A204.1 (cell line): ENCODE data around the gene SPATA46.

Source experiments
- FAIRE-seq: peaks from 2 replicates; lab custom pipeline; 2012; peaks lifted over from hg19 to GRCh38; lab: Jason Lieb, UNC

The SPATA46 gene

DNA sequence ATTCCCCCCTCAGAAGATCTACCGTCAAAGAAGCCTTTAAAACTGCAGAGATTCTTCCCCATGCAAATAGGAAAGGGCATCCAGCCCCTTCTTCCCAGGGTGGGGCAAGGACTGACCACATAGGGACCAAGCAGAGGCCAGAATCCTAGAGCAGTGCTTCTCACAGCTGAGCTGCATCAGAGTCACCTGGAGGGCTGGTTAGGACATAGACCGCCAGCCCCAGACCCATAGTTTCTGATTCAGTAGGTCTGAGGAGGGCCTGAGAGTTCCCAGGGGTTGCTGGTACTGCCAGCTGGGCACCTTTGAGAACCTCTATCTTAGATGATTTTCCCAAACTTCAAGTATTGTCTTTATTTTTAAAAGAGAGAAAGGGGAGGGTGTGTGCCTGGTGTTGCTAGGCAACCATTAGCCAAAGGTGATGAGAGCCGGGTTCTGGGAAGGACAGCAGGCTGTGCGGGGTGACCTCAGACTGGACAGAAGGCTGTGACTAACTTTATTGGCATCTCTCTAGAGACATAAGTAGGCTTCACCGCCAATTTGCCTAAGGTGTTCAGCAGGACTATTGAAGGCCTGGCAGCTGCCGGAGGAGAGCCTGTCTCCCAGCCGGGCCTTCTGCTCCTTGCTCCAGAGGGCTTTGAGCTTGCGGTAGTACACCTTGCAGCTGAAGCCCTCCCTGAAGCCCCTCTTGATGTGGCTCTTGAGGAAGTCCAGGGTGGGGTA lies 3.0 kb downstream of the SPATA46 start:
- no peak for FAIRE-seq

DNA sequence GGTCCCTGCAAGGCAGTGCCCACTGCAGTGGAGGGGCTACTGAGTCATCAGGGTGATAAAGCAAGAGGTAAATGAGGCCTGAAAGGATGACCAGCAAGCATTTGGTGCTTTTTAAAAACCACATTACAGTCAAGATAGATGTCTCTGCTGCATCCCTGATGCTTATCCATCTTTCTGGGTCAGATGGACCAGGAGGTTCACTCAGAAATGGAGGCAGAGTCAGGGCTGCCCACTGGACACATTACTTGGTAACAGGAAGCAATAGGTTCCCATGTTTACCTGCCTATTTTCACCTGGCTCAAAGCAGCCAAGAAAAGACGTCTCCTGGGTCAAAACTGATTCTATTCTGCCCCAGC lies 3.6 kb downstream of the SPATA46 start:
- FAIRE-seq = no peak

DNA sequence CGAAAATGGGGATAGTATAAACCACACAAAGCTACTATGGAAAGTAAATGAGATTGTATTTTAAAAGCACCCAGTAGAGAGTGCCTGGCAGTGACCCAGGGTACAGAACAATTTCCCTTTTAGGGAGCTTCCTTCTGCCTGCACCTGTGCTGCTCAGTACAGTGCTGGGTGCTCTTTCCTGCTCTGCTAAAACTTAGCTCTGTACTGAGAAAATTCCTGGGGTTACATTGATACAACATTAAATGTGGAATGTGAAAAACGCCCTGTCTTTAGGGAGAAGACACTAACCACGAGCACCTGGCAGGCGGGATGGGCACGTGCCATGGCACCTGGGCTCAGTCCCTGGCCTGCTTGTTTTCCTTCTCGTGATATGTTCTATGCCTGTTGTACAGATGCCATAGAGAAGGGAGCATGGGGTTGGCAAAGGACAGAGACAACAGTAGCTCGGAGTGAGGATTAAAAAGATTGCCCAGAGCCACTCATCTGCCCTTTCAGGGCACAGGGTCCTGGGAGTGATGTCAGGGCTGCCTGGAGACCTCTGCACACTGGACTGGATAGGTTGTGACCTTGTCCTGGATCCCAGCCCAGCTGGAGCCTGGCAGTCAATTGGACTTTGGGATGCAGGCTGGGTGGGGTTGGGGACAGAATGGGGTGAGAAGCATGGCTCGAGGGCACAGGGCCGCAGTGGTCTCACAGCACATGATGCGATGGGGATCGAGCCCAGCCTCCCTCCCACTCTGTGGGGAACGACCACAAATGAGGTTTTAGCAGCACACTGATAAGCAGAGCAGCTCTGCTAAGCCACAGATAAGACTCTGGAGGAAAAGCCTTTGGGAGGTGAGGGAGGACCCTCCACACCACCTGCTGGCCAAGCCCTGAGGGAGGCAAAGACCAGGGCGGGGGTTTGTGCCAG lies 4.2 kb downstream of the SPATA46 start:
- no peak for FAIRE-seq

DNA sequence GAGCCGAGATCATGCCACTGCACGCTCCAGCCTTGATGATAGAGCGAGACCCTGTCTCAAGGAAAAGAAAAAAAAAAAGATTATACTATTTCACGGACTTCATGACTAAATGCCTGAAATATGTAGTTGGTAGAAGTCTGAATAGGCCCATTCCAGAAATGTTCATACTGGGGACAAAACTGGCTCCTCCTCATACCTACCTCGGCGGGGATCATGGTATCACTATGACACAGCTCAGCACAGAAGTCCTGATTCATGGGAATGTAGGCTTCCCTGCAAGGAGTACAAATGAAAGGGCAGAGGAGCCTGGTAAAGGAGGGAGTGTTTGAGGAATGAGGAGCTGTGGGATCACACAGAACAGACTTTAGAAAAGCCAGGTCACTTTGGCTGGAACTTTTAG lies 5.0 kb downstream of the SPATA46 start:
- no peak for FAIRE-seq

DNA sequence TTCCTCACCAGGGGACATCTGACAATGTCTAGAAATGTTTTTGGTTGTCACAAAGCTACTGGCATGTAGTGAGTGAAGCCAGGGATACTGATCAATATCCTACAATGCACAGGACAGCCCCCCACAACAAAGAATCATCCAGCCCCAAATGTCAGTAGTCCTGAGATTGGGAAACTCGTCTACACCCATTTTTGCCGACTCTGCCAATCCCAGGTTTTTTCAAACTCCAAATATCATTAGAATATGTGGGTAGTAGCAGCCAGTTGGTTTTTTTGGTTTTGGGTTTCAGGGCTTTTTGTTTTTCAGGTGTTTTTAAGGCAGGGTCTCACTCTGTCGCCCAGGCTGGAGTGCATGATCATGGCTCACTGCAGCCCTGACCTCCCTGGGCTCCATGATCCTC lies 5.9 kb downstream of the SPATA46 start:
- no peak for FAIRE-seq

DNA sequence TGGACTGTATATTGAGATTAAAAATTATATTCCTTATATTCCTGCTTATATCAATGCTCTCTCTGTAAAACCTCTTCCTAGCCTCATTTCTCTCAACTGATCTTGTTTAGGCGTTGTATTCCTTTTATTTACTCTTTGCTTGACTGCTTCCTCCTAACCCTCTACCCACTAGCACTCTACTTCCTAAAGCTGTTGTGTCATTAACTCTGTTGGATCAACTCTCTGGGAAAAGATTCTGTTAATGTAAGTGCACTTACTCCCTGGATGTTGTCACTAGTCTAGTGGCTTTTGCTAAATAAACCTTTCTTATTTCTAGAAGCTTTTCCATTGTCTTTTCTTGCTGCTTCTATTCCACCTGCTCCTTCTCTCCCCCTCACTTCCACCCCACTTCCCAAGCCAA lies 6.5 kb downstream of the SPATA46 start:
- no peak for FAIRE-seq

DNA sequence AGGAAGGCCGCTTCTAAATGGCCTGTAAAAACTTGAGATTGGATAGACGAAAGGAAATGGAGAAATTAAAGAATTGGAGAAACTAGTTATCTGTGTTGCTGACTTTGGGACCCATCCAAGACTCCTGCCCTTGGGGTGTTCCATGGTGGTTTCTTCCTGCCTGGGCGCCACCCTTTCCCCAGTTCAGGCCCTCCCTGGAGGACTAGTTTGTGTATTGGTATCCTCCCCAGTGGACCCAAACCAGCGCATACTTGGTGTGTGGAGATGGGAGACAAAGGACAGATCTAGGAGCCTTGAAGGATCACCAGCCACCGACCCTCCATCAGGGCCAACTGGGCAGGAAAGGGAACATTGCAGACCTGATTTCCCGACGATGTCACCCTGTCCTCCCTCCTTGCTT lies 7.1 kb downstream of the SPATA46 start:
- FAIRE-seq = no peak

DNA sequence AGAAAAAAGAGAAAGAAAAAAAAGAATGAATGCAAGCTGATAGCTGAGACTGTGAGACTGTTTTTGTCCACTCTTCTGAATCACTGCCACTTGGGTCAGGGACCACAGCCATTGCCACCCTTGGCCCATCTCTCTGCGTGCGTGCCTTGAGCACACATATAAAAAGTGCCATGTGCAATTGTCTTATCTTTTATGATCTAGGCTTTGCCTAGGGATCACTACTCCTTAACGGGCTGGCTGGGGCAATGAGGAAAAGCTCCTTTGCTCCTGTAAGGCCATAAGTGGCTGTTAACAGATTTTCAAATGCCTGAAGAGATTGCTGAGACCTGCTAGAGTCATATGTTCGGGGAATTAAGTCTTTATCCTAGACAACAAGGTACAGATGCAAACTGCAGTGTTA lies 8.2 kb downstream of the SPATA46 start:
- FAIRE-seq = no peak

DNA sequence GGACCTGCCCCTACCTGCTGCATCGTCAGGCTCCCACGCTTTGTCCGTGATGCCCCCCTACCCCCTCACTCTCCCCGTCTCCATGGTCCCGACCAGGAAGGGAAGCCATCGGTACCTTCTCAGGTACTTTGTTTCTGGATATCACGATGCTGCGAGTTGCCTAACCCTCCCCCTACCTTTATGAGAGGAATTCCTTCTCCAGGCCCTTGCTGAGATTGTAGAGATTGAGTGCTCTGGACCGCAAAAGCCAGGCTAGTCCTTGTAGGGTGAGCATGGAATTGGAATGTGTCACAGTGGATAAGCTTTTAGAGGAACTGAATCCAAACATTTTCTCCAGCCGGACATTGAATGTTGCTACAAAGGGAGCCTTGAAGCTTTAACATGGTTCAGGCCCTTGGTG lies 8.9 kb downstream of the SPATA46 start:
- no peak for FAIRE-seq

DNA sequence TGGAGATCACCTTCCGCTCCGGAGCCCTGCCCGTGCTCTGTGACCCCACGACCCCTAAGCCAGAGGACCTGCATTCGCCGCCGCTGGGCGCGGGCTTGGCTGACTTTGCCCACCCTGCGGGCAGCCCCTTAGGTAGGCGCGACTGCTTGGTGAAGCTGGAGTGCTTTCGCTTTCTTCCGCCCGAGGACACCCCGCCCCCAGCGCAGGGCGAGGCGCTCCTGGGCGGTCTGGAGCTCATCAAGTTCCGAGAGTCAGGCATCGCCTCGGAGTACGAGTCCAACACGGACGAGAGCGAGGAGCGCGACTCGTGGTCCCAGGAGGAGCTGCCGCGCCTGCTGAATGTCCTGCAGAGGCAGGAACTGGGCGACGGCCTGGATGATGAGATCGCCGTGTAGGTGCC lies 9.6 kb downstream of the SPATA46 start:
- FAIRE-seq = no peak

DNA sequence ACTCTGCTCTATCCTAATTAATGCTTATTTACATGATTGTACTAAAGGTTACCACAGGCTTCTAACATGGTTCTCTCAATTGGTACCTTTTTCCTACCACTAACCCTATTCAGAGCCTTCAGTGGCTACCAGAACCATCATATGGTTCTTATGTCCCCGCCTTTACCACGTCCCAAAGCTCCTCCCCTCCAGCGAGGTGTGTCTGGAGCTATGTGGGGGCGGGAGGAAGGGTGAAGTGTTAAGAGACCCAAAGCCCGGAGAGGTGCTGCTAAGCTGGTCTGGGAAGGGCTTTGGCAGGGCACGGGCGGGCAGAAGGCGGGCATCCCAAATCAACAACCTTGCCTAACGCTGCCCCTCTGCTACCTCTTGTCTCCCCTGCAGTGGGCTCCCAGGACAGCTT lies 10.0 kb downstream of the SPATA46 start:
- no peak for FAIRE-seq

DNA sequence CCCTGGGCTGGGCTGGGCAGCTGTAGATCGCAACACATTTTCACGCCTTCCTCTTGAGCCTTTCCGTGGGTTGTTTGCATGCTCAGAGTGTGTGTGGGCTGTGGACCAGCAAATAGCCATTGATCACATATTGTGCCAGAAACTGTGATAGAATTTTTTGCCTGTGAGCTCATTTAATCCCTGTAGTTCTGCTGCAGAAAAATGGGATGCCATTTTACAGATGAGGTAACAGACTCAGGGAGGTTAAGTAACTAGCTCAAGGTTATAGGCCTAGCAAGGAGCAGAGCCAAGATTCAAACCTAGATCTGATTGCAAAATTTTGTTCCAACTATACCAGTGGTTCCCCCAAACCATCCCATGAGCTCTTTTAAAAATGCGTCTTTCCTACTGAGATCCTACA lies 10.5 kb downstream of the SPATA46 start:
- no peak for FAIRE-seq

DNA sequence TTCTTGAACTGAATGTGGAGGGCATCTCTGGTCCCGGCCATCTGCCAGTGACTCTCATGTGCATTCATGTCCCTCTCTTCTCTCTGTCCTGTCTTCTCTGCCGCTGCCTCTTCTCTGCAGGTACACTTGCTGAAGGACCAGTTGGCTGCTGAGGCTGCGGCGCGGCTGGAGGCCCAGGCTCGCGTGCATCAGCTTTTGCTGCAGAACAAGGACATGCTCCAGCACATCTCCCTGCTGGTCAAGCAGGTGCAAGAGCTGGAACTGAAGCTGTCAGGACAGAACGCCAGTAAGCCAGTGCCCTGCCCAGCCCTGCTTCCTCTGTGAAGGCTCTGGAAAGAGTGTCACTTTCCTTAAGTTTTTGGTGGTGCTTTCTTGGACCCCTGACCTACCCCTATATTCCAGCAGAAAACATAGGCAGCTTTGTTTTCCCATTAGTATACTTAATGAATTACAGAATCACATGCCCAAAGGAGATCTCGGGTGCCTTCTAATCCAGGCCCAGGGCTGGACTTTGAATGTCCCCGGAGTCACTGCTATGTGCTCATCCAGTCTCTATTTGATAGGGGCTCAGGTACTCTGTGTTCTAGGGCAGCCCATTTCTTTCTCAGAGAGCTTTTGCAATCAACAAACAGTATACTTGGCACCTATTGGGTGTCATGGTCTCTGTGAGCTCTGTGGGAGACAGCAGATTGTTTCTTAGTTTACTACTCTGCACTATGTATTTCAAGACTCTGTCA lies 11.2 kb downstream of the SPATA46 start:
- no peak for FAIRE-seq

DNA sequence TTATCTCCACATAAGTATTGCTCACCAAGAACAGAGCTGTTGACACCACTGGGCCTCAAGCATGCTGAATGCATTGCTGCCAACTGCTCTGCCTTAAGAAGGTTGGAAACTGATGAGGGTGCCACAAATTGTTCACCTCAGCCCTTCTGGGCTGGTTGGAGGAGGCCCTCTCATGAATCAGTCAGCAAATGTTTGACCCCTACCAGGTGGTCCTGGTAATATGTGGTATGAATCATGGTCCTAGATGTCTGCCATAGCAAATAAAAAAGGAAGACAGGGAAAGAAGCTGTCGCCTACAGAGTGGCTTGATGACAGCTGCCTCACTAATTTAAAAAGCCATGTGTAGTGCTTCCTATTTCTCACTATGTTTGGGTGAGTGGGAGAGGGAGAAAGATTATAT lies 12.2 kb downstream of the SPATA46 start:
- FAIRE-seq = no peak

DNA sequence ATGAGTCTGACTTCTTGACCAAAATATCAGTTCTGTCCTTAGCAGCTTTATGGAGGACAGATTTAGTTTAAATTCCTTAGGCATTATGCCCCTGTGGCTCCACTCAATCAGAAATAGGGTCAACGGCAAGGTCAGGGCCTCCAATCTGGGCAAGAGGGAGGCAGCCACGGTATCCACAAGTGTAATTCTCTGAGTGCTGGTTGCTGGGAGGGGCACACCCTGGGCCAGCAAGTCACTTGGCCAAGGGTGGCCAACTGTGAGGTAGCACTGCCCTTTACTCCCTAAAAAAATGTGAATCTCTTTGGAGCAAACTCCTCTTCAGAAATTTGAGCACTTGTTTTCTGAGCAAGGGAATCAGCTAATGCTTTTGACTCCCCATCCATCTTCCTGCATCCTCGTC lies 12.8 kb downstream of the SPATA46 start:
- no peak for FAIRE-seq

DNA sequence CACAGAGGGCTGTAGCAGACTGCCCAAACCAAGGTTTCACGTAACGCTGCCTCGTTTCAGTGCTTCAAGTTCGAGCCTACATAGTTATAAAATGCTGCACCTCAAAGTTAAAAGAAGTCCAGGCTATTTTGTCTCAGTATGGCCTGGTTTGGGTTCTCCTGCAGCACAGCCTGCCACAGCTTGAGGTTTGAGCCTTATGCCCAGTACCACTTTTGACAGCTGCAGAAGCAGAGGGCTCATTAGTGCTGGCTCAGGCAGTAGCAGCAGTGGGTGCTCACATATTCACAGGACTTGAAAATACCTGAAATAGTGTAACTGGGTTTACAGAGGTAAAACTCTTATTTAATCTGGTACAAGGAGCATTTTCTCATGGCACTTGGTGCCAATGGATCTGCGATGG lies 15.3 kb downstream of the SPATA46 start:
- FAIRE-seq = no peak

DNA sequence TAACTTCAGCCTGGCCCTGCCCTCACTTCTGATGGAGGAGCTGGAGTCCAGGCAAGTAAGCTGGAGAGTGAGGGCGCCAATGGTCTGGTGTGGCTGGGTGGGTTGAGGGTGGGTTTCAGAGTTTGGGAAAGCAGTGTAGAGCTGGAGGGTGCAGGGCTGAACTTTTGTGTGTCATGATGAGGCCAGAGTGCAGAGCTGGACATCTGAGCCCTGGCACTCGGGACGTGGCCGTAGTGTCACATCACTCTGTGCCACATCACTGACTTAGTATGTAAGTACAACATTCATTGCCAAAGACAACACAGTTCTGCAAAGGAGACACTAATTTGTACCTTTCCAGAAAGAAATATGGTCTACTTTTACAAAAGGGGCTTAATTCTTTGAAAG lies 15.8 kb downstream of the SPATA46 start:
- no peak for FAIRE-seq

DNA sequence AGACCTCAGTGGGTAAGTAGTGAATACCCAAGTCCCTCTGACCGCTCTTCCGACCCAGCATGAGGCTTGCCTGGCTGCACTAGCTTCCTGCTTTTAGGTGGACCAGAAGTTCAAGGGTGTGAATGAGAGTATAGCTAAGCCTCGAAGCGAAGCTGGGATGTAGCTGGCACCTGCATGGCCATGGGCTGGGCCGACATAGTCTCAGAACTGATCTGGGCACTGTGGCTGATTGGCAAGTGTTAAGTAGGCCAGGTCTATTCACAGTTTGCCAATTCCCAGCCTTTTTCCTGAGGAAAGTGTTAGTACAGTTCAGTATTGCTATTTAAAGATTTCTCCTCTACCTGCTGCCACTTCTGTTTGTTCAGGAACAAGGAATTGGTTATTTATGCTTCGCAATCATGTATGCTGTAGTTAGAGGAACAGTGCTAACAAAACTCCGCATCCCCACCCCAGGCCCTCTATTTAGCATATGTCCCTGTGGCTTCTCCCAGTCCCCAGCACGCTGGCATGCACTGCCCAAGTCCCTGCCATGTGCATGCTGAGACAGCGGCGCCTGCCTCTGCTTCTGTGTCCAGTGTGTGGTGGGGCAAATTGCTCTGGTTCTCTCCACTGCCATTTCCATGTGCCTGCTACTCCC lies 16.3 kb downstream of the SPATA46 start:
- no peak for FAIRE-seq

DNA sequence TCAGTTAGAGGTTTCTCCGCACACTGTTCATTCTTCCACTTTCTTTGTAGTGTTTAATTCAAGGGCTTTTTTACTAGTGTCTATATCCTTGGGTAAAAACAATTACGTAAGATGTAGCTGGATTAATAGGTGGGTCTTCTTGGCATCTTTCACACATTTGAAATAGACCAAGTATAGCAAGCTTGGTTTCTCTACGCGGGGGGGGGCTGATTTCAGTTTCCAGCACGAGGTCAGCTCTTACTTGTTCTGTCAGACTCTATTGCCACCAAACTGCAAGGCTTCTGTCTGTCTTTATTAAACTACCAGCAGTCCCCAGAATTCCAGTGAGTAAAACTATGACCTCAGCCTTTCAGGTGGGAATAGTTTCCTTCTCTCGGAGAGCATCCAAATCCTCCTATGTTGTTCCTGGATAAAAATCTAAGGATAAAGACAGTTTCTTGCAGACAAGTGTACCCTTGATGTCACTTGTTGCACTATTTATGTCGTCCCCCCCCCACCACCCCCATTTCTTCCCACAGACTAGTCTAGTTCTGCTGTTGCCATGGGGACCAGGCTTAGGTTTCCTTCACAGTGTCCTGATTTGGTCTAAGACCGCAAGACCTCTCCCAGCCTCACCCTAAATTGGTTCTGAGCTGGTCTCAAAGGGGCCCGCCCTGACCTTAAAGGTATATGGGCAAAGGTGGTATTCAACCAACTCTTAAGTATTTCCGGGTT lies 17.0 kb downstream of the SPATA46 start:
- no peak for FAIRE-seq

DNA sequence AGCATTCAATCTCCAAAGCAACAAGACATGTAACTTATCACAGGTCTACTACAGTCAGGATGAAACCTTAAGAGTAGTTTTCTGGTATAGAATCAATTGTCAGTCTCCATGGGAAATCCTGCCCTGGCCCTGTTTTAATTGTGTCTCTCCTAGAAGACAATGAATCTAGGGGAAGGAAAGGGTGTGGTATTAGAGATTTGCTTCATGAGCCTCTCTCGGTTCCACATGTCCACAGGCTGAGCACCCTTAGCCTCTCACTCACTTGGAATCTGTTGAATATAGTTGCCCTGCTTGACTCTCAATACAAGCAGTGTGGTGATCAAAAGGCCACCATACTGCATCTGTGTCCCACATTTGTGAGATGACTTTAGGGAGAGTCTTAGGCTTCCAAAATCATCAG lies 17.7 kb downstream of the SPATA46 start:
- no peak for FAIRE-seq

DNA sequence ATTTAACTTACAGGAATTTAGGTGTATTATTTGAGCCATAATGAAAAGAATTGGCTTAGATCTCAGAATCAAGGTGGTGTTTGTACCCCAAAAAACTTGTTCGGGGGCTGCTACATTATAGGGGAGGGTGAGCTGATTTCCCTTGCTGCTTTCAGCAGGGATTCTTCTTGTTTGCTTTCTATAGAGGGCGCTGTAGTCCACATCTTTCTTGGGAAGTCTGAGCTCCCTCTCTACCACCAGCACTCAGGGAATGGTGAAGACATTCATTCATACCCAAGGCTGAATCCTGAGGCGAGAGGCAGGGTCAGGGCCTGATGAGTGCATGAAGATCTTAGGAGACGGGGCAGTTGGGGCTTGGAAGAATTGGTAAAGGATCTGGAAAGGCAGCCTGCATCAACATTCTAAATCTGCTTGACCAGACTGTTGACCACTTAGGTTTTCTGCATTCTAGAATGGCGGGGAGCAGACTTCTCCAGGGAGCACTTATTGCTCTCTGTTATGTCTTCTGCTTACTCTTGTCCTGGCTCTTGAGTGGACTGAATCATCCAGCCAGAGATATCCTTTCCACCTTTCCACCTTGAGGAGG lies 18.9 kb downstream of the SPATA46 start:
- no peak for FAIRE-seq

DNA sequence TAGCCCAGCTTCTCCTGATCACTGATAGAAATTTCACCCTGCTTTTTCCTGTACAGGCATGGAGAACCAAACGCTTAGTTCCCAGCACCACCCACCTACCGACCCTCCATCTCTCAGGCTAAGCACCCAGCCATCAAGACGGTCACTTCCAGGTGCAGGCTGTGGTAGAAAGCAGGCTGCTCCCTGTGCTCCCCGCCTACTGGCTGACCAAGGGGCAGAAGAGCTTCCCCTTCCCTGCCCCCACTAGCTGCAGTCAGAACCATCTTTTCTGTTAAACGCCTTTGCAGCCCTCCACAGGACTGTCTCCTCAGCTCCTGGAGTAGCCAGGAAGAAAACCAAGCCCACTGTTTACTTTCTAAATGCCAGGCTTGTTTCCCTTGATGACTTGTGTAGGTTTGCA lies 23.0 kb downstream of the SPATA46 start:
- no peak for FAIRE-seq
